BLaER1 treated with 17β-estradiol and CSF1 and Interleukin-3, amounts not matched to agents 10 nM and 100 nM (cell line): ENCODE results near the gene ZSCAN4.
A peak's percentile ranks its signal among the peaks of the same experiment; 100 is the strongest.

Experiments
- H3K27ac ChIP-seq, 11 experiments: shearing (Covaris generic); formaldehyde crosslinking; 2 replicates each; pipeline ENCODE4 v1.8.1; 2022
- H3K27me3 ChIP-seq, 11 experiments: shearing (Covaris generic); formaldehyde crosslinking; 2 replicates each; pipeline ENCODE4 v1.8.1; 2022
- H3K36me3 ChIP-seq, 11 experiments: shearing (Covaris generic); formaldehyde crosslinking; 2 replicates each; pipeline ENCODE4 v1.8.1; 2022
- H3K4me1 ChIP-seq, 10 experiments: shearing (Covaris generic); formaldehyde crosslinking; 2 replicates each; pipeline ENCODE4 v1.8.1; 2022
- H3K4me2 ChIP-seq, 11 experiments: shearing (Covaris generic); formaldehyde crosslinking; 2 replicates each; pipeline ENCODE4 v1.8.1; 2022
- H3K4me3 ChIP-seq, 10 experiments: shearing (Covaris generic); formaldehyde crosslinking; 2 replicates each; pipeline ENCODE4 v1.8.1; 2022
- H3K9ac ChIP-seq, 11 experiments: shearing (Covaris generic); formaldehyde crosslinking; 2 replicates each; pipeline ENCODE4 v1.8.1; 2022
- H3K9me3 ChIP-seq, 11 experiments: shearing (Covaris generic); formaldehyde crosslinking; replicated peaks in 1 of 11; 2 replicates each; pipeline ENCODE4 v1.8.1; 2022
- H4K20me1 ChIP-seq, 11 experiments: shearing (Covaris generic); formaldehyde crosslinking; 2 replicates each; pipeline ENCODE4 v1.8.1; 2022
- Cebpa-rat ChIP-seq, 11 experiments: shearing (Covaris generic); IDR thresholded peaks; 2 replicates each; pipeline ENCODE4 v1.8.1; 2022

ZSCAN4 gene

DNA sequence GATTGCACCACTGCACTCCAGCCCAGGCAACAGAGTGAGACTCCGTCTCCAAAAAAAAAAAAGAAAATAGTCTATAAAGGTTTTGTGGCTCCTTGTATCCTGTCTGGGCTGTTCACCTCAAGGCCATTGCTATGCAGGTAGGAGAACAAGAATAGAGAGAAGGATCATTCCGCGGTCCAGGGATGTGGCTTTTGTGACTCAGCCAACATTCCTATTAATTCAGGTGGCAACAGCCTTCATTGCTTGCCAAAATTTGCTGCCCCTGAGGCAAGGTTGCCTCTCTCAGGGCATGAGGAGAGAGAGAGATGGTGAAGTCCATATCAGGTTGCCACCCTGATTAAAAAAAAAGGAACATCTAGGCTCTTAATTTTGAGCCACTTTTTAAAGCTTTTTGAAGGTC, 21.0 kb downstream of the ZSCAN4 start:
- no peak overlapping the region for H3K9ac ChIP-seq
- H3K4me2 ChIP-seq: no peak overlapping the region
- H3K9me3 ChIP-seq: peaks cover 81 to 100% (median 93%) of the 10 kb centered on the region in 11 experiments
- H3K27ac ChIP-seq: no peak overlapping the region
- peaks cover 67 to 93% (median 87%) of the 10 kb centered on the region in 11 experiments for H3K36me3 ChIP-seq
- peaks cover 0 to 83% (median 5%) of the 10 kb centered on the region in 11 experiments; a peak in 8 of 22 replicates for H4K20me1 ChIP-seq
- H3K27me3 ChIP-seq: no peaks in the 10 kb centered on the region
- H3K4me1 ChIP-seq: no peaks in the 10 kb centered on the region
- H3K4me3 ChIP-seq: peak overlapping the region in 9 of 10 experiments; percentile 3 to 99 (median 34); a peak in 6 of 20 replicates
- TF ChIP-seq Cebpa-rat (IDR thresholded peaks at IDR 0.05): no peak

DNA sequence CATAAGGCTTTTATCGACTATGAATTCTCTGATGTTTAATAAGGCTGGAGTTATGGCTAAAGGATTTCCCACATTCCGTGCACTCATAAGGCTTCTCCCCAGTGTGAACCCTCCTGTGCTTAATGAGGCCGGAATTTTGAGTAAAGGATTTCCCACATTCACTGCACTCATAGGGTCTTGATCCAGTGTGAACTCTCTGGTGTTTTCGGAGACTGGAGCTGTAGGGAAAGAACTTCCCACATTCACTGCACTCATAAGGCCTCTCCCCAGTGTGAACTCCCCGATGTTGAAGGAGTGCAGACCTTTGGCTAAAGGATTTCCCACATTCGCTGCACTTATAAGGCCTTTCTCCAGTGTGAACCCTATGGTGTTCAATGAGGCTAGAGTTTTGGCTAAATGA, 32.9 kb downstream of the ZSCAN4 start:
- Histone ChIP-seq H4K20me1 (peaks cover 0 to 27% (median 0%) of the 10 kb centered on the region in 11 experiments; a peak in 5 of 22 replicates), H3K27ac (no peak overlapping the region), H3K36me3 (peaks cover 37 to 77% (median 62%) of the 10 kb centered on the region in 11 experiments), H3K4me1 (peaks cover 0 to 9% (median 0%) of the 10 kb centered on the region in 10 experiments; a peak in 3 of 20 replicates), H3K4me2 (no peak overlapping the region), H3K9ac (no peak overlapping the region), H3K4me3 (no peak overlapping the region), H3K9me3 (peaks cover 75 to 100% (median 79%) of the 10 kb centered on the region in 11 experiments), H3K27me3 (peaks cover 7 to 10% (median 8%) of the 10 kb centered on the region in 11 experiments; a peak in 20 of 22 replicates)
- TF ChIP-seq Cebpa-rat (IDR thresholded peaks at IDR 0.05): no peak

DNA sequence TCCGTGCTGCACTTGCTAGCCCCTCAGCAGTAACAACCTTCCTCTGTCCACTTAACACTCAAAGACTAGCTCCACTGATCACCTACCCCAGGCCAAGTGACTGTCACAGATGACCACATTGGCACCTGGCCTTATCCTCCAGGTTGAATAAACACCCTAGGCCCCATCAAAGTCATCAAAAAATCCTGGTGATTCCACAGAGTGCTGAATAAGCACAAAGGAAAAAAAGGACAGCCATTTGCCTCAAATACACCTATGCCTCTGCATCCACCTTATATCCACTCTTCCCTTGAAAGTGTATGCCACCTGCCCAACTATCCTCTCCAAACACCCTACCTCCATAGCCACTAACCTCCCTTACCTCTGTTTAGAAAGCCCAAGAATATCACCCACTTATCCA, 37.6 kb downstream of the ZSCAN4 start:
- Histone ChIP-seq H3K9ac (no peak overlapping the region), H3K36me3 (peaks cover 30 to 76% (median 62%) of the 10 kb centered on the region in 11 experiments), H4K20me1 (peaks cover 0 to 67% (median 0%) of the 10 kb centered on the region in 11 experiments; a peak in 3 of 22 replicates), H3K9me3 (peaks cover 64 to 85% (median 76%) of the 10 kb centered on the region in 11 experiments), H3K4me3 (no peak overlapping the region), H3K4me2 (no peak overlapping the region), H3K4me1 (peaks cover 0 to 9% (median 0%) of the 10 kb centered on the region in 10 experiments; a peak in 3 of 20 replicates), H3K27ac (no peak overlapping the region), H3K27me3 (peaks cover 34 to 44% (median 42%) of the 10 kb centered on the region in 11 experiments)
- TF ChIP-seq Cebpa-rat (IDR thresholded peaks at IDR 0.05): no peak

- Histone ChIP-seq H3K4me3 (peak within 1 kb of the TSS in 6 of 10 experiments; percentile 5 to 32 (median 24); a peak in 4 of 20 replicates), H3K4me2 (no peak within 1 kb of the TSS), H3K9me3 (peaks cover 49 to 70% (median 60%) of the 10 kb centered on the region in 11 experiments), H3K36me3 (peaks cover 23 to 66% (median 48%) of the 10 kb centered on the region in 11 experiments), H3K4me1 (peaks cover 0 to 9% (median 0%) of the 10 kb centered on the region in 10 experiments; a peak in 3 of 20 replicates), H4K20me1 (peaks cover 0 to 78% (median 0%) of the 10 kb centered on the region in 11 experiments; a peak in 3 of 22 replicates), H3K27ac (no peak within 1 kb of the TSS), H3K9ac (no peak within 1 kb of the TSS), H3K27me3 (peaks cover 34 to 44% (median 42%) of the 10 kb centered on the region in 11 experiments)
- no peak for TF ChIP-seq Cebpa-rat (IDR thresholded peaks at IDR 0.05)
Measured at GRCh38 chr19:57708641-57709361, 40.1 kb downstream of the ZSCAN4 start, which contains the start of gene ZNF154. TSS of gene ZNF154 (minus strand) at chr19:57709204. CDS start at chr19:57708971, 233 bp downstream.

- H3K27ac ChIP-seq: no peak overlapping the region
- H4K20me1 ChIP-seq: peaks cover 0 to 71% (median 0%) of the 10 kb centered on the region in 11 experiments; a peak in 3 of 22 replicates
- H3K4me1 ChIP-seq: peaks cover 0 to 9% (median 0%) of the 10 kb centered on the region in 10 experiments; a peak in 3 of 20 replicates
- H3K4me3 ChIP-seq: no peak overlapping the region
- peaks cover 31 to 66% (median 55%) of the 10 kb centered on the region in 11 experiments for H3K36me3 ChIP-seq
- H3K9ac ChIP-seq: no peak overlapping the region
- peaks cover 49 to 70% (median 53%) of the 10 kb centered on the region in 11 experiments for H3K9me3 ChIP-seq
- TF ChIP-seq Cebpa-rat (IDR thresholded peaks at IDR 0.05): no peak
- no peak overlapping the region for H3K4me2 ChIP-seq
- peaks cover 34 to 44% (median 42%) of the 10 kb centered on the region in 11 experiments for H3K27me3 ChIP-seq
Measured at GRCh38 chr19:57709616-57710015, 40.9 kb downstream of the ZSCAN4 start.

- Histone ChIP-seq H4K20me1 (peaks cover 0 to 50% (median 0%) of the 10 kb centered on the region in 11 experiments; a peak in 3 of 22 replicates), H3K4me1 (no peaks in the 10 kb centered on the region), H3K9ac (no peak overlapping the region), H3K9me3 (peaks cover 29 to 66% (median 39%) of the 10 kb centered on the region in 11 experiments), H3K27me3 (peaks cover 20 to 29% (median 28%) of the 10 kb centered on the region in 11 experiments), H3K4me3 (no peak overlapping the region), H3K27ac (no peak overlapping the region), H3K4me2 (no peak overlapping the region), H3K36me3 (peaks cover 48 to 75% (median 59%) of the 10 kb centered on the region in 11 experiments)
- TF ChIP-seq Cebpa-rat (IDR thresholded peaks at IDR 0.05): no peak
Measured at GRCh38 chr19:57712222-57712621, 43.5 kb downstream of the ZSCAN4 start.

DNA sequence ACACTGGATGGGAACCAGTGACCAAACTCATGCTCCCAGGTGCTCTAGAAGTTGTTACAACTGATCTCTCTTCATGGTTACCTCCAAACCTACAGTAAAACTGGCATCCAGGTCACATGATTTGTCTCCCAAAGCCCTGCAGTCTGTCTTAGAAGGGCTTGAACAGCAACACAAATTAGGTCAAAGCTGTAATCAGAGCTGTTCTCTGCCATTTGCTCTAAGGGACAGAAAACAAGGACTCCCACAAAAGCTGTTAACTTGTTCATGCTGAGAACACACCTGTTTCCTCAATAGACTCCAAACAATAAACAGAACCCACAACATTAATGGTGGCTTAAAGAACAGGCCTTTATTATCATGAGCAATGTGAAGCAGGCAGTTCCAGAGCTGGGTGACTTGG, 50.7 kb downstream of the ZSCAN4 start:
- Histone ChIP-seq H3K9ac (no peak overlapping the region), H3K4me2 (no peak overlapping the region), H3K27ac (no peak overlapping the region), H3K27me3 (no peaks in the 10 kb centered on the region; a peak in 1 of 22 replicates), H4K20me1 (no peaks in the 10 kb centered on the region), H3K36me3 (peaks cover 78 to 97% (median 90%) of the 10 kb centered on the region in 11 experiments), H3K4me1 (no peaks in the 10 kb centered on the region), H3K9me3 (peaks cover 59 to 95% (median 74%) of the 10 kb centered on the region in 11 experiments), H3K4me3 (0 out of 20 replicates have a peak overlapping the region, but pooled peaks of 1 of the 10 experiments have one; percentile 24)
- TF ChIP-seq Cebpa-rat (IDR thresholded peaks at IDR 0.05): no peak

- Histone ChIP-seq H3K27ac (no peak overlapping the region), H4K20me1 (no peaks in the 10 kb centered on the region), H3K4me1 (no peaks in the 10 kb centered on the region; a peak in 1 of 20 replicates), H3K4me2 (no peak overlapping the region), H3K4me3 (peak overlapping the region in 2 of 10 experiments; percentile 11 to 24; a peak in 3 of 20 replicates), H3K9ac (no peak overlapping the region), H3K27me3 (no peaks in the 10 kb centered on the region; a peak in 1 of 22 replicates), H3K9me3 (peaks cover 60 to 94% (median 74%) of the 10 kb centered on the region in 11 experiments), H3K36me3 (peaks cover 72 to 95% (median 85%) of the 10 kb centered on the region in 11 experiments)
- TF ChIP-seq Cebpa-rat (IDR thresholded peaks at IDR 0.05): no peak
Measured at GRCh38 chr19:57719901-57720519, 51.3 kb downstream of the ZSCAN4 start.
